ENCODE results near the gene MYOM1. TPM values are rescaled to one million over a fixed set of nuclear protein-coding genes. Genes with fewer than 3 reads are reported as not detected.

MYOM1 gene
- polyA plus RNA-seq, 1 experiment, result 0.02 TPM

- no peak for DNase-seq (ENCODE audit: low read depth, low spot score)
- Histone ChIP-seq H3K4me3 (ENCODE audit: low read depth, low read length) (no peak overlapping the region), H3K9me3 (ENCODE audit: control insufficient read depth, insufficient read depth, low read length) (peaks cover 8% of the 10 kb centered on the region), H3K27me3 (ENCODE audit: control insufficient read depth, insufficient read depth, low read length) (no peaks in the 10 kb centered on the region), H3K27ac (ENCODE audit: low read depth, low read length) (no peak overlapping the region)
- ChIA-PET CTCF (interaction anchor here (0.5 to 1.4 kb wide), 3 partner anchors 13 to 744 kb away, joined by 3 read pairs; no protein-coding TSS in a partner anchor), POLR2A (interaction anchor here (0.7 kb wide), 1 partner anchor 598 kb away, joined by 7 read pairs; no protein-coding TSS in a partner anchor)
- TF ChIP-seq CTCF (IDR thresholded peaks at IDR 0.05; ENCODE audit: low read depth, low read length), result no peak
These were observed 31.6 kb upstream of the MYOM1 start for GRCh38 chr18:3251249-3251962.

DNA sequence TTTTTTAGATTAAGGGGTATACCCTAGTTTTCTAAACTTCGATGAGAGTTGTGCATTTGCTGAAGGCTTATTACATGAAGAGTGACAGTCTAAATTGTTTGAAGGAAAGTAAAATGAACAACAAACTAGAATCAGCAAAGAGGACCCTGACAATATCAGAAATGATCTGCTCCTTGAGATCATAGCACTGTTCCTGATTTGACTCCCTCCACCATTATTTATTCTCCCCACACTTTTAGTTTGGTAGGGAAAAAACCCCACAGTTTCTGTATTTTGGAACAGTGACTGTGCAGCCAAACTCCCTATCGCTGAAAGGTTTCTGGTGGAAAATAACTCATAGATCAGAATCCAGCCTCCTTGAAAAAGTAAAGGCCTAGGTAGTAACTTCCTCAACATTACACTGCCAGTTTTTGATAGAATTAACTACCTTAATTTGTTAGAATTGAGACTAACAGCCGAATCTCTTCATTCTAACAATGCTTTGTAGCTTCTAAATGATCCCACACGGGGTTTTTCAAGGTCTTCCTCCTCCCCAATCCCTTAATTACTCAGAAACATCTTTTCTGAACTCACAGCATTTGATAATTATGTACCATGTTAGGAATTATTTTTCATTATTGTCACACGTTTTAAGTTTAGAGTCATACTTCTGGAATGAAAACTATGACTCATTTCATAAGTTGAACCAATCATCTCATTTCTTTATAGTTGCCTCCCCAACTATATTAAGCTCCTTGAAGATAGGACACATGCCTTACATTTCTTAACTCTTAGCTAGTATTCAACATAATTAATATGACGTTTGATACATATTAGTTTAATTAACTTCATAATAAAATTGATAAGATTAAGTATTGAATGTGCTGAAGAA lies 30.7 kb upstream of the MYOM1 start:
- CTCF ChIA-PET, result interaction anchor here (0.5 to 1.0 kb wide), 3 partner anchors 207 to 745 kb away, joined by 3 to 4 read pairs (median 3); no protein-coding TSS in a partner anchor

GRCh38 chr18:3248658-3249359 lies 29.0 kb upstream of the MYOM1 start:
- CTCF ChIA-PET, result no interaction called here
- POLR2A ChIA-PET, result interaction anchor here (1.2 to 3.3 kb wide), 2 partner anchors 12 to 355 kb away, joined by 3 to 14 read pairs; partner anchors contain the start of gene MYL12B

More for the DNA sequence above, 30.7 kb upstream of the MYOM1 start:
- DNase-seq (ENCODE audit: low read depth, low spot score), result no peak
- Histone ChIP-seq H3K27ac (ENCODE audit: low read depth, low read length) (peak overlapping the region; percentile 53), H3K4me3 (ENCODE audit: low read depth, low read length) (0 out of 2 replicates have a peak overlapping the region, but pooled peaks have one; percentile 5), H3K27me3 (ENCODE audit: control insufficient read depth, insufficient read depth, low read length) (no peaks in the 10 kb centered on the region), H3K9me3 (ENCODE audit: control insufficient read depth, insufficient read depth, low read length) (peaks cover 8% of the 10 kb centered on the region)
- no peak for TF ChIP-seq CTCF (IDR thresholded peaks at IDR 0.05; ENCODE audit: low read depth, low read length)
- POLR2A ChIA-PET, result interaction anchor here (0.6 to 3.3 kb wide), 3 partner anchors 11 to 597 kb away, joined by 7 to 14 read pairs (median 8); partner anchors contain the start of gene MYL12B

DNA sequence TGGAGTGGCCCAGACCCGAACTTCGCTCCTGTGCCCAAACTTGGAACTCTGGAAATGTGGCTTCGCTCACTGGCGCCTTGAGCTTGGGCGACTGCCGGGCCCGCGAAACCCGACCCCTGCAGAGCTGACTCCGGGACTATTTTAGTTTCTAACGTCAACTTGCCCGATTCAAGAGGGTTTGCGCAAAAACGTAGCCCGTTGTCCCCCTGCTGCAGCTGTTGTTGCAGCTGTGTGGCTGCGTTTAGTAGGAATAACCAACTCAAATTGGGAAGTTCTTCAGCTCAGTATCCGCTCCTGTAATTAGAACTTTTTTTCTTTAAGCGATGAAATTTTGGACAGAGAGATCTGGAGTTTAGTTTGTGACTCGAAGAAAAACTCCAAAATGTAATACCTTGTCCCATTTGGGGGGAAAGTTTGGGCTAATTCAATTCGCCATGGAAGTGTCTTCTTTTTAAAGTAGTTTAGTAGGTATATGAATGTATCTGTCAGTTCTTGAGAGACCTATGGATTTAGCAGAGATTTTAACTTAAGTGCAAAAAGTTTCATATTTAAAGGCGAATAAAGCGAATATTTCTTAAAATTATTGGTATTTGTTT lies 28.4 kb upstream of the MYOM1 start:
- H3K27ac ChIP-seq (ENCODE audit: low read depth, low read length), result peak overlapping the region; percentile 96
- peaks cover 8% of the 10 kb centered on the region for H3K9me3 ChIP-seq (ENCODE audit: control insufficient read depth, insufficient read depth, low read length)
- peak overlapping the region; percentile 97 for H3K4me3 ChIP-seq (ENCODE audit: low read depth, low read length)
- no peaks in the 10 kb centered on the region for H3K27me3 ChIP-seq (ENCODE audit: control insufficient read depth, insufficient read depth, low read length)
- no peak for DNase-seq (ENCODE audit: low read depth, low spot score)
- CTCF ChIA-PET, result interaction anchor here (1.4 kb wide), 1 partner anchor 97 kb away, joined by 5 read pairs; no protein-coding TSS in a partner anchor
- TF ChIP-seq CTCF (IDR thresholded peaks at IDR 0.05; ENCODE audit: low read depth, low read length), result no peak
- POLR2A ChIA-PET, result interaction anchor here (1.2 to 3.3 kb wide), 4 partner anchors 8 to 590 kb away, joined by 3 to 14 read pairs (median 6); partner anchors contain the start of gene MYL12B

More at GRCh38 chr18:3248658-3249359, 29.0 kb upstream of the MYOM1 start:
- Histone ChIP-seq H3K27me3 (ENCODE audit: control insufficient read depth, insufficient read depth, low read length) (no peaks in the 10 kb centered on the region), H3K27ac (ENCODE audit: low read depth, low read length) (peak overlapping the region; percentile 96), H3K4me3 (ENCODE audit: low read depth, low read length) (peak overlapping the region; percentile 97), H3K9me3 (ENCODE audit: control insufficient read depth, insufficient read depth, low read length) (peaks cover 8% of the 10 kb centered on the region)
- no peak for TF ChIP-seq CTCF (IDR thresholded peaks at IDR 0.05; ENCODE audit: low read depth, low read length)
- no peak for DNase-seq (ENCODE audit: low read depth, low spot score)

Data from AG04450 (cell line).